Stimulated activated CD4-positive, alpha-beta T cell treated with anti-CD3 and anti-CD28 coated beads, Interleukin-4, amount 100 ng/mL, for 48 hours (primary cell): ENCODE results near the gene KCNA4.
"Not testable (repeated sequence)": the region's sequence is repeated elsewhere in the genome, so short reads cannot be mapped to it uniquely, and the experiment has no call there.

Experiments
- DNase-seq, 2 donors: peaks; one replicate each; pipeline ENCODE4 v3.0.0-alpha.2; 2020; ENCODE audit warnings: low read depth in 2 of 2

Gene KCNA4

GRCh38 chr11:30000986-30001750 lies 15.7 kb downstream of the KCNA4 start:
- no peak for DNase-seq

GRCh38 chr11:29996016-29996415 lies 20.8 kb downstream of the KCNA4 start:
- no peak for DNase-seq

DNA sequence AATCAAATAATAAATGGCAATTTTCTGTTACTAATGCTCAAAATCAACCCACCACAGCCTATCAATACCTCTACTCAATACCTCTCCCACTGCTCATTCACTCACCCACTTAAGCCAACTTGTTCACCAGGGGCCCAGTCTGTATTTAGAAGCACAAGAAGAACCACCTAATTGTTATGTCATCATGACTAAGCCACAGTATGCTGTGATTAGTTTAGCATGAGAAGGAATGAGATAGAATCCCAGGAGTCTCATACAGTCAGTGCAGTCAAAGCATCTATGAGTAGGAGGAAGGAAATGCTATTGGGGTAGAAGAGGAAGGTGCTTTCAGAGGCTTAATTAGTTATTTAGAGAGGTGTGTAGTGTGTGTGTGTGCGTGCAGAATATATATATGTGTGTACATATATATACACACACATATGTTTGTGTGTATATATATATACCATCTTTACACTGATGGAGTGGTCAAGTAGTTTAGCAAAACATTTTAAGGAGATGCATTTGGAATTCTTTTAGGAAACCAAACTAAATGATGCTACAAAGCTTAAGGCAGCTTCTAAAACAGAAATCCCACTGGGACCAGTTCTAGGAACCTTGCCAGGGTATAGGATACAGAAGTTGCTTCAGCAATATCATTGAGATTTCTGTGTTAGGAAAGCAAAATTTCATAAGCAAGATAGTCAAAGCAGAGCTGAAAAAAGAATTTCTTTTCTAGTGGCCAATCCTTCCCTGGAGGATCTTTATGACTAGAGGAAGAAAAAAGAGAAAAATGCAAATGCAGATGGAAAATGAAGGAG lies 27.5 kb downstream of the KCNA4 start:
- no peak for DNase-seq

DNA sequence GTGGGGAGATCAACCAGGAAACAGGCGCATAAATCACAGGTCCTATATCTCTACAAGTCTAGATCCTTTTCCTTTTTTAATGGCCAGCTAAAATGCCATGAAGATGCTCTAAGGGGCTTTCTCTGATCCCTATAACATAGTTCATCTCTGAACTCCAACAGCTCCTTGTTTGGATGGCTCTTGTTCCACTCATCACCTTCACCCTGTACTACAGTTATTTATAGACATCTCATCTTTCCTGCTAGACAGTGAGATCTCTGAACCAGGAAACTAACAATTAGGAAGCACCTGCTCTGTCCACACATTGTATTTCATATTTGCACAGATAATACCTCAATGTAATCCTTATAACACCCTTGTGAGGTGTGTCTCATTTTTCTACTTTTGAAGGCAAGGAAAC lies 31.6 kb downstream of the KCNA4 start:
- no peak for DNase-seq

- DNase-seq: no peak
Measured at GRCh38 chr11:29984544-29984943, 32.3 kb downstream of the KCNA4 start.

GRCh38 chr11:29978549-29978948 lies 38.3 kb downstream of the KCNA4 start:
- no peak for DNase-seq

DNA sequence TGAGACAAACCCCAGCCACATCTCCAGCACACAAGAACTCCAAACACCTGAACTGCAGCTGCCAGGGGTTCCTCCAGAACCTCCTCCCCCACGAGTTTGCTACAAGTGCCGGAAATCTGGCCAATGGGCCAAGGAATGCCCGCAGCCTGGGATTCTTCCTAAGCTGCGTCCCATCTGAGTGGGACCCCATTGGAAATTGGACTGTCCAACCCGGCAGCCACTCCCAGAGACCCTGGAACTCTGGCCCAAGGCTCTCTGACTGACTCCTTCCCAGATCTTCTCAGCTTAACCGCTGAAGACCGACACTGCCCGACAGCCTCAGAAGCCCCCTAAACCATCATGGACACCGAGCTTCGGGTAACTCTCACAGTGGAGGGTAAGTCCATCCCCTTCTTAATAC lies 41.2 kb downstream of the KCNA4 start:
- DNase-seq: not testable (repeated sequence)

- no peak for DNase-seq
Measured at GRCh38 chr11:29963796-29964195, 53.0 kb downstream of the KCNA4 start.

- DNase-seq: no peak
Measured at GRCh38 chr11:29963036-29963435, 53.8 kb downstream of the KCNA4 start.

GRCh38 chr11:29962243-29962642 lies 54.6 kb downstream of the KCNA4 start:
- no peak for DNase-seq
